ENCODE measurements around the gene SMYD2.

SMYD2 gene

GRCh38 chr1:214281720-214282629 is 1.0 kb downstream of the SMYD2 start:
- intact Hi-C loops (cut with DNase I; ENCODE audit: low total_unique reads), result no loop called here
- Histone ChIP-seq H3K4me1 (peaks cover 0 to 27% (median 13%) of the 10 kb centered on the region in 4 donors), H3K27me3 (no peaks in the 10 kb centered on the region), H3K36me3 (no peaks in the 10 kb centered on the region), H3K4me3 (peak overlapping the region; percentile 92 to 95), H3K9me3 (no peaks in the 10 kb centered on the region), H3K27ac (peak overlapping the region; percentile 79 to 83)
- DNase-seq, result peak in 1 of 2 donors; percentile 30
- no peak for TF ChIP-seq CTCF (IDR thresholded peaks at IDR 0.05)

GRCh38 chr1:214282630-214283242 is 1.8 kb downstream of the SMYD2 start:
- no peaks in the 10 kb centered on the region for H3K9me3 ChIP-seq
- H3K27ac ChIP-seq, result no peak overlapping the region
- H3K27me3 ChIP-seq, result no peaks in the 10 kb centered on the region
- no peak for DNase-seq
- H3K4me1 ChIP-seq, result peaks cover 0 to 27% (median 11%) of the 10 kb centered on the region in 4 donors
- TF ChIP-seq CTCF (IDR thresholded peaks at IDR 0.05), result no peak
- peak overlapping the region in 1 of 2 donors; percentile 92 for H3K4me3 ChIP-seq
- H3K36me3 ChIP-seq, result no peaks in the 10 kb centered on the region
- intact Hi-C loops (cut with DNase I; ENCODE audit: low total_unique reads), result no loop called here

- Histone ChIP-seq H3K27ac (no peak overlapping the region), H3K27me3 (no peaks in the 10 kb centered on the region), H3K9me3 (no peaks in the 10 kb centered on the region), H3K36me3 (no peaks in the 10 kb centered on the region), H3K4me3 (no peak overlapping the region), H3K4me1 (peaks cover 0 to 16% (median 5%) of the 10 kb centered on the region in 4 donors)
- intact Hi-C loops (cut with DNase I; ENCODE audit: low total_unique reads), result no loop called here
- DNase-seq, result no peak
- TF ChIP-seq CTCF (IDR thresholded peaks at IDR 0.05), result no peak
These were observed 4.9 kb downstream of the SMYD2 start for GRCh38 chr1:214285610-214286440.

- peaks cover 0 to 2% (median 0%) of the 10 kb centered on the region in 4 donors for H3K4me1 ChIP-seq
- intact Hi-C loops (cut with DNase I; ENCODE audit: low total_unique reads), result no loop called here
These were observed 6.9 kb downstream of the SMYD2 start for GRCh38 chr1:214287884-214288283.

More at GRCh38 chr1:214287884-214288283, 6.9 kb downstream of the SMYD2 start:
- Histone ChIP-seq H3K36me3 (no peaks in the 10 kb centered on the region), H3K9me3 (no peaks in the 10 kb centered on the region), H3K27ac (no peak overlapping the region), H3K4me3 (no peak overlapping the region), H3K27me3 (no peaks in the 10 kb centered on the region)
- no peak for TF ChIP-seq CTCF (IDR thresholded peaks at IDR 0.05)
- DNase-seq, result no peak
